ENCODE measurements around the gene HOXA13.

HOXA13 gene

GRCh38 chr7:27181795-27182275 lies 18.1 kb downstream of the HOXA13 start:
- no peak for DNase-seq (ENCODE audit: low read depth in 2 of 2)

GRCh38 chr7:27180431-27181420 lies 19.2 kb downstream of the HOXA13 start:
- DNase-seq (ENCODE audit: low read depth in 2 of 2) = no peak

- peak in 1 of 2 donors; percentile 58 for DNase-seq (ENCODE audit: low read depth in 2 of 2)
These were observed 20.1 kb downstream of the HOXA13 start for GRCh38 chr7:27179503-27180430.

GRCh38 chr7:27179030-27179429 lies 20.9 kb downstream of the HOXA13 start:
- DNase-seq (ENCODE audit: low read depth in 2 of 2) = no peak

- no peak for DNase-seq (ENCODE audit: low read depth in 2 of 2)
These were observed 21.5 kb downstream of the HOXA13 start for GRCh38 chr7:27178366-27178765.

- DNase-seq (ENCODE audit: low read depth in 2 of 2) = no peak
These were observed 22.0 kb downstream of the HOXA13 start for GRCh38 chr7:27177795-27178320.

- no peak for DNase-seq (ENCODE audit: low read depth in 2 of 2)
These were observed 22.7 kb downstream of the HOXA13 start for GRCh38 chr7:27176962-27177794.

- no peak for DNase-seq (ENCODE audit: low read depth in 2 of 2)
These were observed 23.4 kb downstream of the HOXA13 start for GRCh38 chr7:27176524-27176845.

- DNase-seq (ENCODE audit: low read depth in 2 of 2) = no peak
These were observed 24.0 kb downstream of the HOXA13 start for GRCh38 chr7:27175626-27176523.

GRCh38 chr7:27174874-27175625 lies 24.8 kb downstream of the HOXA13 start:
- DNase-seq (ENCODE audit: low read depth in 2 of 2) = no peak

- DNase-seq (ENCODE audit: low read depth in 2 of 2) = no peak
These were observed 25.7 kb downstream of the HOXA13 start, which contains the start of gene HOXA10 for GRCh38 chr7:27173956-27174873. Gene HOXA10, minus strand, starts transcription at chr7:27174320. Its CDS starts 14 bp downstream, at chr7:27174306.

GRCh38 chr7:27173511-27173955 lies 26.4 kb downstream of the HOXA13 start:
- DNase-seq (ENCODE audit: low read depth in 2 of 2) = no peak

- DNase-seq (ENCODE audit: low read depth in 2 of 2) = no peak
These were observed 26.9 kb downstream of the HOXA13 start for GRCh38 chr7:27172823-27173510.

- no peak for DNase-seq (ENCODE audit: low read depth in 2 of 2)
These were observed 27.5 kb downstream of the HOXA13 start for GRCh38 chr7:27172315-27172774.

GRCh38 chr7:27171637-27172314 lies 28.1 kb downstream of the HOXA13 start:
- DNase-seq (ENCODE audit: low read depth in 2 of 2) = no peak

GRCh38 chr7:27171325-27171636 lies 28.6 kb downstream of the HOXA13 start:
- no peak for DNase-seq (ENCODE audit: low read depth in 2 of 2)

Data from stimulated activated CD4-positive, alpha-beta T cell treated with anti-CD3 and anti-CD28 coated beads, Interleukin-4, amount 100 ng/mL, for 48 hours (primary cell).